NCI-H82 treated with DMSO at 0.1 percent for 48 hours (cell line): ENCODE results near the gene DLG1.
"Not testable (repeated sequence)": the region's sequence is repeated elsewhere in the genome, so short reads cannot be mapped to it uniquely, and the experiment has no call there.

Source experiments
- DNase-seq: peaks from one replicate; lab custom pipeline; 2025; ENCODE audit not compliant: unreplicated experiment; lab: John Stamatoyannopoulos, UW

Gene DLG1

GRCh38 chr3:197117114-197117513, 181.3 kb downstream of the DLG1 start:
- no peak for DNase-seq

DNA sequence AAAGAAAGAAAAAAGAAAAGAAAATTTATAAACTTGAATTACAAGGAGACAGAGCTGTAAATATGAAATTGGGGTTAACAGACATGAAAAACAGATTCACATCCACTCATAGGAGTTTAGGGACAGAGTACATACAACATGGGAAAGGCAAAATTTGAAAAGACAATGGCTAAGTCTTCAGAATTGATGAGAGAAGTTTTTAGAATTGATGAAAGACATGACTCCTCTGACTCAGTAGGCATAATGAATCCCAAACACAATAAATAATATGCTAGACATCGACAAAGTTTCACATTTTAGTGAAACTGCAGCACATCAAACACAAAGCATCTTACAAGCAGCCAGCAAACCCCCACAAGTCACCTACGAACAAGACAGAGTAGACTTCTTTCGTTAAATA, 184.4 kb downstream of the DLG1 start:
- DNase-seq, result no peak

GRCh38 chr3:197111685-197112084, 186.7 kb downstream of the DLG1 start:
- DNase-seq, result no peak

DNA sequence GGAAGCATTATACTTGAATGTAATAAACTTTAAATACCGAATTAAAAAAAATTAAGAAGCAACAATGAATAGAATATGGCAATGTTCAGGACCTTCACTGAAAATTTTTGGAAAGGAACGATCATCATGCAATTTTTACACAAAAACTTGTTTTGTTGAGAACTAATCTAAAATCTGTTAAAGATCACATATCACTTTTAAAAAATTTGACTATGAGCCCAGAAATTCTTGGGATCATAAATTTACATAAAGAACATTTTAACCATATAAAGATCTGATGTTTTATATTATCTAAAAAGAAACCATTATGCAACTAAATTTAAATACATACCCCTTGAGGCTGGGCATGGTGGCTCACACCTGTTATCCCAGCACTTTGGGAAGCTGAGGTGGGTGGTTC, 192.6 kb downstream of the DLG1 start:
- no peak for DNase-seq

GRCh38 chr3:197104738-197105137, 193.7 kb downstream of the DLG1 start:
- no peak for DNase-seq

DNA sequence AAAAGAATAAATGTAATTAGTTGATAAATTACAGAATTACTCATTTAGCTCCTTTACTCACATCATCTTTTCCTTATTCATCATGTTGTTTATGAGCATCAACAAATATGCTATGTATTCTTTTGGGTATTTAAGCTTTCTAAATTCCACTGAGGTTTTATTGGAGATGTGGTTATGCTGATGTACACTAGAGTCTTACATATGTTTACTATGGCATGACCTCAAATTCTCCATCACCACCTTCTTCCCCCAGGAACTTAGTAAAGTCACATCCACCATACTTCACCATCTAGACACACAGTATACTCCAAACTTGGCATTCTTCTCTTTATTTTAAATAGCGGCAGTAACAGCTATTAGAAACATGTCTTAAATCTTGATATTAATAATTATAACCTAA, 194.6 kb downstream of the DLG1 start:
- DNase-seq, result no peak

DNA sequence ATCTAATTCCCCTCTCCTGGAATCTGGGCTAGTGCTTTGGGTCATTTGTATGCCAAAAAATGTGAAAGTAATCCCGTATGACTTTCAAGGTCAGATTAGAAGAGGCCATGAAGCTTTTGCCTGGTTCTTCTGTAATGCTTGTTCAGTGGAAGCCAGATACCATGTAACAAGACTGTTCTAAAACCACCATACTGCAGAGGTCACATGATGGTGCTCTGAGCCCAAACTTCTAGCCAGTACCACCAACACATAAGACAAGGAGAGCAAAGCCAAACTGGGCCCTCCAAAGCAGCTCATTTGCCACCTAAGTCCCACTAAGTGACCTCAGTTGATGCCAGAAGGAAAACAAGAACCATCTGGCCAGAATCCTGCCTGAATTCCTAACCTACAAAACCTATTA, 204.5 kb downstream of the DLG1 start:
- DNase-seq, result peak; percentile 89

DNA sequence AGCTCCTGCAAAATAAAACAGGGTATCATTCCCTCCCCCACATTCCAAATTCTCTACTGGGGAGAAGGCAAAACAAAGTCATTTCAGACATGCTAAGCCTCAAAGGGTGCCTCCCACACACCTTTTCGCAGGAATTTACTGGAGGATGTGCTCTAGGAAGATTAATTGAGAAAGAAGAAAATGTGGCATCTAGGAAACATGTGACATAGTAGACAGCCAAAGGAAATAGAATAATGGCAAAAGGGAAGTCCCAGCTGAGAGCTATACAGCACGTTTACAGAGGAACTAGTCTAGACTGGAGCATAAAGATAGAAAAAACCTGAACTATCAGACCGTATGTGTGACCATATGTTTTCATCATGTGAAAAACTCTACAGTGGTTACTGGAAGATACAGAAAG, 210.0 kb downstream of the DLG1 start:
- no peak for DNase-seq

DNA sequence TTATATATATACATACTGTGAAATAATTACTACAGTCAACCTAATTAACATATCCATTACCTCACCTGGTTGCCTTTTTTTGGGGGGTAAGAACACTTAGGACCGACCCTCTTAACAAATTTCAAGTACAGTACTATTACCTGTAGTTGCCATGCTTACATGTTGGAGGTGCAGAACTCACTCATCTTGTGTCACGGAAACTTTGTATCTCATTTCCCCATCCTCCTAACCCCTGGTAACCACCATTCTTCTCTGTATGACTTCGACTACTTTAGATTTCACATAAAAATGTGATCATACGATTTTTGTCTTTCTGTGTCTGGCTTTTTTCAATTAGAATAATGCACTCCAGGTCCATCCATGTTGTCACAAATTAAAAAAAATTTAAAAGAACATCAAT, 213.3 kb downstream of the DLG1 start:
- DNase-seq, result no peak

- DNase-seq, result no peak
Observed at GRCh38 chr3:197083486-197083885, 214.9 kb downstream of the DLG1 start.

- no peak for DNase-seq
Observed at GRCh38 chr3:197082871-197083270, 215.5 kb downstream of the DLG1 start.

DNA sequence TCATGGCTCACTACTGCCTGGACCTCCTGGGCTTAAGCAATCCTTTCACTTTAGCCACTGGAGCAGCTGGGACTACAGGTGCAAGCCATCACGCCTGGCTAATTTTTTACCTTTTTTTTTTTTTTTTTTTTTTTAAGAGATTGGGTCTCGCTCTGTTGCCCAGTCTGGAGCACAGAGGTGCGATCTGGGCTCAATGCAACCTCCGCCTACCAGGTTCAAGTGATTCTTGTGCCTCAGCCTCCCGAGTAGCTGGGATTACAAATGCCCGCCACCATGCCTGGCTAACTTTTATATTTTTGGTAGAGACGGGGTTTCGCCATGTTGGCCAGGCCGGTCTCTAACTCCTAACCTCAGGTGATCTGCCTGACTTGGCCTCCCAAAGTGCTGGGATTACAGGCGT, 218.1 kb downstream of the DLG1 start:
- DNase-seq, result no peak

DNA sequence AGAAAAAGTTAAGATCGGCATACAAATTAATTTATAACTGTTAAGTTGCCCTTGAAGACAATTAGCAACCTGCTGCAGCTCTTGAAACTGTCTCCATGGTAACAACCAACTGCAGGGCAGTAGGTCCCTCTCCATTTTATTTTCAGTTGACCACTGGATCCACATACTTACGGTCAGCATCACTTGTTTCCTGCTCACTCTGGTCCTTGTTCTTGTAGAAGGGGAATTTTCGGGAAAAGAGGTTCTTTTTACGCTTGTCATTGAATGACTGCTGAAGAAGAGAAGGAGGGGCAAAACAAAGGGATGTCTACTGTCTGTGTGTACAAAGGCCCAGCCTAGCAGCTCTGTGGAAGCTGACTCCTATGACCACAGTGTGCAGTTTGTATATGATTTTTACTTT, 222.0 kb downstream of the DLG1 start:
- no peak for DNase-seq

DNA sequence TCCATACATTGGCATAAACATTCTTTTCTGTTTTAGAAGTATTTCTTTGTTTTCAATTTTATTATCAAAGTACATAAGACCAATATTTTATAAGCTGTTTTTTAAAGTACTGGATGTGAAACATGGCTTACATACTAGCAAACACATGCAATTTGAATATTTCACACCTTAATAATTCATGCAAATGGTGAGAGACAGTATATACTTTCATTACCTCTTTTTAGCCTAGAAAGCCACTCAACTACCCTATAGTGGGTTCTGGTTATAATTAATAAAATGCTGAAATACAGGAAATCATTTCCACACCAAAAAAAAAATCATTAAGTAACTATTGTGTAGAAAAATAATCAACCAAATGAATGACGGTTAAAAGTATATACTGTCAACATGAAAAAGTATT, 230.3 kb downstream of the DLG1 start:
- DNase-seq, result no peak

DNA sequence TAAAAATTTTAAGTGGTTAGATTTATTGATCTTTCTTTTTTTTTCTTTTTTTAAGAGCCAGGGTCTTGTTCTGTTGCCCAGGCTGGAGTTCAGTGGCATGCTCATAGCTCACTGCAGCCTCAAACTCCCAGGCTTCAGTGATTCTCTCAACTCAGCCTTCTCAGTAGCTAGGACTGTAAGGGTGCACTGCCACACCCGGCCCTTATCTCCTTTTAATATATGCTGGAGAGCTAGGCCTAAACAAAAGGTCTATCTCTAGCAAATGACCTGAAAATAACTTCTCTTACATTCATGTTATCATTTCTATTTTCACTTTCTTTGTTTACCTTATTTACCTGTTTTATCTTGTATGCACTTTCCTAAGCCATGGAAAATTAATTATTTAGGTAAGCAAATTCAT, 233.6 kb downstream of the DLG1 start:
- DNase-seq, result no peak

GRCh38 chr3:197062446-197062845, 236.0 kb downstream of the DLG1 start:
- no peak for DNase-seq

- DNase-seq, result not testable (repeated sequence)
Observed at GRCh38 chr3:197051637-197052036, 246.8 kb downstream of the DLG1 start.

- DNase-seq, result no peak
Observed at GRCh38 chr3:197050511-197050910, 247.9 kb downstream of the DLG1 start.

DNA sequence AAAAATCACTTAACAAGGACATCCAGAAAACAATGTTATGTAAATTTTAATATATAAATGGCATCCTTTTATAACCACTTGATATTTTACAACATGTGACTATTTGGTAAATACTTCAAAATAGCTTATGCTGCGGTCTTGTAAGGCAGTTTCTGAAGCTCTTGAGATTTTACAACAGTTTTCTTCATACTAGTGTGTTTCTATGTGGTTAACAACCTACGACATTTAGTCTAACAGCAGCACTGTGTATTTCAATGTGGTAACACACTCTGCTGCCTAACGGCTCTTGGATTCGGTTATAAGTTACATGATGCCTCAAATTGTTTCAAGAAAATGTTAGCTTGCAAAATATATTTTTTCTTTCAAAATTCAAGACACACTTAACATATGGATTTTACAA, 255.9 kb downstream of the DLG1 start:
- no peak for DNase-seq

GRCh38 chr3:197041875-197042488, 256.4 kb downstream of the DLG1 start:
- DNase-seq, result peak; percentile 50

DNA sequence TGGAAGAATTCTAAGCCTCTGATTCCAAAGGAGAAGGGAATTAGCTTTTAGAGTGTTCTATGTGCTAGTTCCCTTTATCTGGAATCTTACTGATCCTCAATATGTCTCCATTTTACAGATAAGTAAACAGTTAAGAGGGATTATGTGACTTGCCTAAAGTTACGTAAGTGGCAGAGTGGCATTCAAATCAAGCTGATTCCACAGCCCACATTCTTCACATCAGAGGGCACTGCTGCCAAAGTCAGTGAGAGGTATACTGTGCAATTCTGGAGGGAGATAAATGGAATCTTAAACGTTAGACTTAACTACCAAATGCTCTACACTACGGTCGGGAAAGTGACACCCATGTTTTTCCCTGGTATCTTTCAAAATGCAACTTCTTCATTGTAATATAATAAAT, 257.8 kb downstream of the DLG1 start:
- DNase-seq, result no peak

DNA sequence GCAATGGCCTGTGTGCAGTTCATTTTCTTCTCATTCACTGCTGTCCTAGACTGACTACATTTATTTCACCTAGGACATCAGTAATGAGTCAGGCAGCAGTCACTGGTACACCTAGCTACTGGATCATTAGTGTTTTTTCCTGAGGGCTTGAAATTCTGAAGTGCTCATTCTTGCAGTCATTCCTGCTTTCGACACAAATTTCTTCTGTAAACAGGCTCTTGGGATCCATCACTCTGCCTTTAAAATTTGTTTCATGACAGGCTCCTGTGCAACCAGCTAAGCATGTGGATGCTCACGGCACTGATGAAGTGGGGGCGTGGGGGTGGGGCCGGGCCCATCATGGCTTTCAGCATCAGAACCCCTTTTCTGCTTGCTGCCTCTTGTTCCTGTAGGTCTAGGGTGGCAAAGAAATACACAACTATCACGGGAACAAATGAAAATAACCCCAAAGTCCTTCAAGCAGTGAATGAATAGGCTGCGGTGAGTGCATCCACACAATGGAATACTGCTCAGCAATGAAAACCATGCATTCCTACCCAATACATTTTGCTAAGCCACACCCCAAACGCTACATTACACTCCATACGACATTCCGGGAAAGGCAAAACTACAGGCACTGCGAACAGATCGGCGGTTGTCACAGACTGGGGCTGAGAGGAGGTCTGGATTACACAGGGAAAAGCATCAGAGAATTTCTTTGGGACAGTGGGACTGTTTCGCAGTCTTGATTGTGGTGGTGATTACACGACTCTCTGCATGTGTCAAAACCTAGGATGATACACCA, 259.5 kb downstream of the DLG1 start:
- DNase-seq, result no peak

DNA sequence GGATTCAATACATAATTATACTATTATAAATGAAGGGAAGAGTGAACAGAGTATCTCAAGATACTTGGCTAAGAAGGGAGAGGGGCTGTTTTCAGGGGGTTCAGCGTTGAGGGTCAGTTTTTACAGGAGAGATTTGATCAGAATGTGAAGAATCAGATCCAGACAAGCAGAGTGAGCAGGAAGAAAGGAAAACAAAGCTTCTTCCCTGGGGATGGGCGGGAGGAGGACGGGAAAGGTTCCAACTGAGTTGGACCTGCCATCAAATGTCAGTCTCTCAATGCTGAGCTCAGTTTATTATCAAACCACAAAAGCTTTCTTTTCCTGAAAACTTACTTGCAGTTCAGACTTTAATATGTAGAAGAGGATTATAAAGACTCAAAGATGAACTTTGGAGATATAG, 262.8 kb downstream of the DLG1 start:
- DNase-seq, result no peak
